Transverse colon (tissue), 4 donors: ENCODE measurements around the gene ITPKB. TPM values are rescaled to one million over a fixed set of nuclear protein-coding genes. Genes with fewer than 3 reads are reported as not detected.

Experiments used
- DNase-seq: peaks from one replicate; pipeline ENCODE4 v3.0.0-alpha.2; 2019
- H3K27ac ChIP-seq, 4 donors: fragments of 200-600 bp; sonication (generic); 2 replicates each; pipeline ENCODE4 v1.5.1; 2016 to 2018; ENCODE audit warnings: inconsistent platforms in 4 of 4
- H3K27me3 ChIP-seq: fragments of 200-600 bp; sonication (generic); 2 replicates; pipeline ENCODE4 v1.5.1; 2017; ENCODE audit warnings: inconsistent platforms
- H3K36me3 ChIP-seq, 4 donors: fragments of 200-600 bp; sonication (generic); 2 replicates each; pipeline ENCODE4 v1.5.1; 2017 to 2019; ENCODE audit warnings: inconsistent platforms in 4 of 4
- H3K4me1 ChIP-seq, 4 donors: fragments of 200-600 bp; sonication (generic); 2 replicates each; pipeline ENCODE4 v1.5.1; 2017 to 2020; ENCODE audit warnings: inconsistent platforms in 4 of 4
- H3K4me3 ChIP-seq, 4 donors: fragments of 200-600 bp; sonication (generic); 1 replicate in 1 of 4; 2 replicates in 3 of 4; pipeline versions ENCODE4 v1.5.1 to v1.6.1; 2017 to 2019; ENCODE audit warnings: inconsistent platforms in 4 of 4
- H3K9me3 ChIP-seq, 2 donors: fragments of 200-600 bp; sonication (generic); 2 replicates each; pipeline ENCODE4 v1.5.1; 2017 to 2019; ENCODE audit warnings: inconsistent platforms in 2 of 2
- CTCF ChIP-seq, 5 experiments: fragments of 200-600 bp in 3 of 5; fragments of 450-650 bp in 2 of 5; sonication (generic) in 3 of 5; IDR thresholded peaks; 1 replicate in 2 of 5; 2 replicates in 3 of 5; pipeline ENCODE4 v1.5.1; 2016 to 2017; ENCODE audit warnings: antibody characterized with exemption in 5 of 5, inconsistent platforms in 3 of 5, mild to moderate bottlenecking in 2 of 5, moderate library complexity in 1 of 5
- EP300 ChIP-seq: sonication (generic); formaldehyde crosslinking; IDR thresholded peaks from one replicate; pipeline ENCODE4 v1.6.1; 2017; ENCODE audit warnings: antibody characterized with exemption, low read depth
- POLR2A ChIP-seq: fragments of 450-650 bp; IDR thresholded peaks from one replicate; pipeline ENCODE4 v1.6.1; 2016; ENCODE audit warnings: antibody characterized with exemption, mild to moderate bottlenecking, moderate library complexity
- POLR2AphosphoS5 ChIP-seq, 3 donors: sonication (generic); formaldehyde crosslinking; IDR thresholded peaks; one replicate each; pipeline ENCODE4 v1.6.1; 2016; ENCODE audit warnings: antibody characterized with exemption in 3 of 3
- WGBS, 2 donors: methylation state at CpG; one replicate each; pipeline ENCODE4 v1.1.5; 2018; ENCODE audit warnings: low coverage in 1 of 2; 5-methylcytosine and 5-hydroxymethylcytosine counted together
- in situ Hi-C, 4 donors: fragments of 200-750 bp; cut with MboI; loops; one replicate each; pipeline versions ENCODE4 v1.15.0 to v1.15.1; 2017; ENCODE audit warnings: low sequenced_read_pairs in 3 of 4, low pct_ligation_motif_present in 1 of 4, low pct_unique_long_range_greater_than_20kb in 1 of 4
- intact Hi-C: fragments of 100-400 bp; cut with DNase I; formaldehyde crosslinking; loops from one replicate; pipeline ENCODE4 v1.15.1; 2023; ENCODE audit warnings: low total_unique reads
- total RNA-seq, 4 donors: library from RNA; depleted of rRNA; stranded (reverse); fragments of >200 nt; gene quantifications; one replicate each; pipeline ENCODE4 v1.1.0, GENCODE V29; 2016

The ITPKB gene
- total RNA-seq, 4 donors from 2014 or later, result 14.3 to 57.6 (median 23.7) TPM

- H3K27me3 ChIP-seq, result no peaks in the 10 kb centered on the region
- peak overlapping the region in 1 of 4 donors; percentile 15 for H3K27ac ChIP-seq
- no peak for DNase-seq
- in situ Hi-C loops (loop anchor here in 1 of 4 donors (25.0 kb wide), 1 partner anchor 789 kb away; no protein-coding TSS in a partner anchor), intact Hi-C loops (no loop called here)
- no peaks in the 10 kb centered on the region for H3K9me3 ChIP-seq
- H3K36me3 ChIP-seq, result peaks cover 0 to 17% (median 0%) of the 10 kb centered on the region in 4 donors
- TF ChIP-seq POLR2AphosphoS5 (IDR thresholded peaks at IDR 0.05) (no peak), POLR2A (no peak), CTCF (IDR thresholded peaks at IDR 0.05) (no peak), EP300 (no peak)
- WGBS, 2 donors, result 89 to 90% methylated on average over 4 to 6 of the region's 6 CpGs
- peaks cover 22 to 37% (median 30%) of the 10 kb centered on the region in 4 donors for H3K4me1 ChIP-seq
- no peak overlapping the region for H3K4me3 ChIP-seq
These were observed 90.7 kb downstream of the ITPKB start for GRCh38 chr1:226648421-226648820.

GRCh38 chr1:226647719-226648118, 91.4 kb downstream of the ITPKB start:
- in situ Hi-C loops, result loop anchor here in 1 of 4 donors (25.0 kb wide), 1 partner anchor 790 kb away; no protein-coding TSS in a partner anchor
- Histone ChIP-seq H3K9me3 (no peaks in the 10 kb centered on the region), H3K4me1 (peaks cover 29 to 44% (median 36%) of the 10 kb centered on the region in 4 donors), H3K27ac (peak overlapping the region in 1 of 4 donors; percentile 11), H3K4me3 (no peak overlapping the region), H3K27me3 (no peaks in the 10 kb centered on the region), H3K36me3 (peaks cover 0 to 17% (median 0%) of the 10 kb centered on the region in 4 donors)
- intact Hi-C loops, result no loop called here
- 93% methylated on average over 8 of the region's 8 CpGs; no CpG with 5 or more reads in 1 of the 2 donors for WGBS, 2 donors
- no peak for TF ChIP-seq POLR2AphosphoS5 (IDR thresholded peaks at IDR 0.05)
- no peak for TF ChIP-seq CTCF (IDR thresholded peaks at IDR 0.05)
- no peak for TF ChIP-seq EP300
- TF ChIP-seq POLR2A, result no peak
- DNase-seq, result no peak

- DNase-seq, result no peak
- H3K4me1 ChIP-seq, result peaks cover 30 to 45% (median 35%) of the 10 kb centered on the region in 4 donors
- no peak overlapping the region for H3K4me3 ChIP-seq
- H3K27ac ChIP-seq, result peak overlapping the region; percentile 21 to 72 (median 60)
- in situ Hi-C loops (loop anchor here in 1 of 4 donors (25.0 kb wide), 1 partner anchor 790 kb away; no protein-coding TSS in a partner anchor), intact Hi-C loops (no loop called here)
- H3K27me3 ChIP-seq, result no peaks in the 10 kb centered on the region
- no peaks in the 10 kb centered on the region for H3K9me3 ChIP-seq
- TF ChIP-seq POLR2AphosphoS5 (IDR thresholded peaks at IDR 0.05), result no peak
- TF ChIP-seq EP300, result no peak
- TF ChIP-seq POLR2A, result no peak
- no peak for TF ChIP-seq CTCF (IDR thresholded peaks at IDR 0.05)
- H3K36me3 ChIP-seq, result peaks cover 0 to 17% (median 0%) of the 10 kb centered on the region in 4 donors
- WGBS, 2 donors, result 97% methylated on average over 16 of the region's 16 CpGs; no CpG with 5 or more reads in 1 of the 2 donors
These were observed 92.1 kb downstream of the ITPKB start for GRCh38 chr1:226646870-226647449.

GRCh38 chr1:226646026-226646869, 92.8 kb downstream of the ITPKB start:
- 82% methylated on average over 17 of the region's 18 CpGs; no CpG with 5 or more reads in 1 of the 2 donors for WGBS, 2 donors

More at GRCh38 chr1:226646026-226646869, 92.8 kb downstream of the ITPKB start:
- in situ Hi-C loops (loop anchor here in 1 of 4 donors (25.0 kb wide), 1 partner anchor 791 kb away; no protein-coding TSS in a partner anchor), intact Hi-C loops (no loop called here)
- H3K27me3 ChIP-seq, result no peaks in the 10 kb centered on the region
- H3K27ac ChIP-seq, result peak overlapping the region; percentile 21 to 72 (median 60)
- no peak overlapping the region for H3K4me3 ChIP-seq
- no peaks in the 10 kb centered on the region for H3K9me3 ChIP-seq
- TF ChIP-seq POLR2AphosphoS5 (IDR thresholded peaks at IDR 0.05), result no peak
- TF ChIP-seq POLR2A, result no peak
- TF ChIP-seq CTCF (IDR thresholded peaks at IDR 0.05), result no peak
- no peak for TF ChIP-seq EP300
- H3K4me1 ChIP-seq, result peaks cover 27 to 43% (median 34%) of the 10 kb centered on the region in 4 donors
- peaks cover 0 to 17% (median 0%) of the 10 kb centered on the region in 4 donors for H3K36me3 ChIP-seq
- DNase-seq, result no peak
